Smooth muscle cell (in vitro differentiated cells): ENCODE measurements around the gene ACER3. TPM values are rescaled to one million over a fixed set of nuclear protein-coding genes. Genes with fewer than 3 reads are reported as not detected.

Source experiments
- DNase-seq: peaks from one replicate; lab custom pipeline; 2025; ENCODE audit not compliant: unreplicated experiment; lab: John Stamatoyannopoulos, UW
- H2AFZ ChIP-seq: fragments of 200-600 bp; sonication (generic); 2 replicates; pipeline ENCODE4 v1.6.0; 2016; ENCODE audit warnings: antibody characterized with exemption, low read depth, mild to moderate bottlenecking
- H3F3A ChIP-seq: fragments of 200-600 bp; sonication (generic); 2 replicates; pipeline ENCODE4 v1.6.0; 2017; ENCODE audit warnings: antibody characterized with exemption, low read depth
- H3K27ac ChIP-seq: fragments of 200-600 bp; sonication (generic); 2 replicates; pipeline ENCODE4 v1.5.1; 2016; ENCODE audit warnings: low read depth, mild to moderate bottlenecking
- H3K27me3 ChIP-seq: fragments of 200-600 bp; sonication (generic); 2 replicates; pipeline ENCODE4 v1.6.1; 2016; ENCODE audit warnings: low read depth, mild to moderate bottlenecking
- H3K36me3 ChIP-seq: fragments of 200-600 bp; sonication (generic); 2 replicates; pipeline ENCODE4 v1.5.1; 2016; ENCODE audit warnings: low read depth
- H3K4me1 ChIP-seq: fragments of 200-600 bp; sonication (generic); 2 replicates; pipeline ENCODE4 v1.5.1; 2016; ENCODE audit warnings: low read depth
- H3K4me2 ChIP-seq: fragments of 200-600 bp; sonication (generic); 2 replicates; pipeline ENCODE4 v1.6.0; 2016; ENCODE audit warnings: mild to moderate bottlenecking
- H3K4me3 ChIP-seq: fragments of 200-600 bp; sonication (generic); 2 replicates; pipeline ENCODE4 v1.5.1; 2016; ENCODE audit warnings: mild to moderate bottlenecking
- H3K79me2 ChIP-seq: fragments of 200-600 bp; sonication (generic); 2 replicates; pipeline ENCODE4 v1.6.0; 2016; ENCODE audit warnings: low read depth, mild to moderate bottlenecking
- H3K9ac ChIP-seq: fragments of 200-600 bp; sonication (generic); 2 replicates; pipeline ENCODE4 v1.6.0; 2016; ENCODE audit warnings: low read depth
- H3K9me3 ChIP-seq: fragments of 200-600 bp; sonication (generic); replicated peaks from 2 replicates; pipeline ENCODE4 v1.5.1; 2016; ENCODE audit warnings: low read depth
- H4K20me1 ChIP-seq: fragments of 200-600 bp; sonication (generic); 2 replicates; pipeline ENCODE4 v1.6.0; 2016; ENCODE audit warnings: low read depth
- CTCF ChIP-seq: fragments of 200-600 bp; sonication (generic); IDR thresholded peaks from 2 replicates; pipeline ENCODE4 v1.5.1; 2017; ENCODE audit warnings: borderline replicate concordance, mild to moderate bottlenecking, antibody characterized with exemption; ENCODE audit not compliant: insufficient read depth, poor library complexity, severe bottlenecking
- WGBS: methylation state at CpG from one replicate; pipeline ENCODE4 v1.1.7; 2016; ENCODE audit warnings: low lambda C conversion rate; 5-methylcytosine and 5-hydroxymethylcytosine counted together
- polyA plus RNA-seq: library from polyadenylated mRNA; unstranded; fragments of >200 nt; fragmentation: Nextera tagmentation; extraction: Ambion mirVana; gene quantifications from 2 replicates; pipeline ENCODE4 v1.2.1, GENCODE V29; 2016
- total RNA-seq: library from RNA; depleted of rRNA; stranded (reverse); fragments of >200 nt; gene quantifications from 2 replicates; pipeline ENCODE4 v1.2.3, GENCODE V29; 2014

The ACER3 gene
- total and polyA plus RNA-seq, 2 experiments from 2014 or later = 14.0 to 16.8 TPM

GRCh38 chr11:77038825-77039326 is 178.2 kb downstream of the ACER3 start:
- H3F3A ChIP-seq = no peaks in the 10 kb centered on the region
- no peak overlapping the region for H3K9ac ChIP-seq
- H3K79me2 ChIP-seq = no peaks in the 10 kb centered on the region
- H3K27ac ChIP-seq = no peak overlapping the region
- no peak overlapping the region for H3K4me2 ChIP-seq
- H2AFZ ChIP-seq = no peak overlapping the region
- no peak for TF ChIP-seq CTCF
- H3K27me3 ChIP-seq = peaks cover 26% of the 10 kb centered on the region
- H3K4me1 ChIP-seq = no peaks in the 10 kb centered on the region
- H3K36me3 ChIP-seq = no peaks in the 10 kb centered on the region
- no peaks in the 10 kb centered on the region for H4K20me1 ChIP-seq
- no peak overlapping the region for H3K4me3 ChIP-seq
- DNase-seq = no peak
- no peaks in the 10 kb centered on the region for H3K9me3 ChIP-seq
- WGBS = 89% methylated on average over 16 of the region's 16 CpGs

- peak; percentile 46 for TF ChIP-seq CTCF
Measured at GRCh38 chr11:77039491-77040400, 179.0 kb downstream of the ACER3 start.

GRCh38 chr11:77040401-77040777 is 179.7 kb downstream of the ACER3 start:
- Histone ChIP-seq H4K20me1 (no peaks in the 10 kb centered on the region), H3K4me3 (no peak overlapping the region), H3K79me2 (no peaks in the 10 kb centered on the region), H3F3A (no peaks in the 10 kb centered on the region), H3K9ac (no peak overlapping the region), H2AFZ (no peak overlapping the region), H3K27ac (no peak overlapping the region), H3K36me3 (no peaks in the 10 kb centered on the region), H3K9me3 (no peaks in the 10 kb centered on the region), H3K4me2 (no peak overlapping the region), H3K4me1 (no peaks in the 10 kb centered on the region), H3K27me3 (peaks cover 30% of the 10 kb centered on the region)
- no peak for TF ChIP-seq CTCF
- 98% methylated on average over 37 of the region's 37 CpGs for WGBS
- no peak for DNase-seq

More at GRCh38 chr11:77039491-77040400, 179.0 kb downstream of the ACER3 start:
- DNase-seq = no peak
- Histone ChIP-seq H2AFZ (peak overlapping the region; percentile 62), H3F3A (no peaks in the 10 kb centered on the region), H3K27me3 (peaks cover 26% of the 10 kb centered on the region), H3K27ac (no peak overlapping the region), H3K4me3 (peak overlapping the region; percentile 42), H3K9me3 (no peaks in the 10 kb centered on the region), H3K79me2 (no peaks in the 10 kb centered on the region), H3K4me2 (peak overlapping the region; percentile 87), H4K20me1 (no peaks in the 10 kb centered on the region), H3K9ac (no peak overlapping the region), H3K4me1 (no peaks in the 10 kb centered on the region), H3K36me3 (no peaks in the 10 kb centered on the region)
- 26% methylated on average over 103 of the region's 109 CpGs for WGBS
